ENCODE data around the gene CLIP4.
"Not testable (repeated sequence)": the region's sequence is repeated elsewhere in the genome, so short reads cannot be mapped to it uniquely, and the experiment has no call there.

The CLIP4 gene

DNA sequence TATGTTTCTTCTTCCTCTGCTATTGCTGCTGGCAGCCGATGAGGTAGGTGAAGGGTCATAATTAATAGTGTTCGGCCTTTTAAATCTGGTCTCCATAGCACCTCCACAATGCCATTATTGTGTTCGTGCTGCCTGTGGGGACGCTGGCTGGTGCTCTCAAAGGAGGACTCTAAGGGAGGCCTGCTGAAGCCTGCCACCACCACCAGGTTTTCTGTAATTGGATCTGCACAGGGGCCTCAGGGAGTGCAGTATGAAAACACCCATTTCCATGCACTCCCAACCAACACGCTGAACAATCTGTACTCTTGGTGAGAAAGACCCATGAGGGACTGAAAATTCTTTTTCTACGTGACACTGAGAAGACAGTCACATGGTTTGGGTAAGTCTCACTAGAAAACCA lies 17.6 kb upstream of the CLIP4 start:
- H3K4me3 ChIP-seq = no peak overlapping the region
- H3K27me3 ChIP-seq = no peaks in the 10 kb centered on the region
- H3K9me3 ChIP-seq = no peaks in the 10 kb centered on the region
- no peak for TF ChIP-seq Cebpa-rat (IDR thresholded peaks at IDR 0.05)
- H3K27ac ChIP-seq = no peak overlapping the region
- no peaks in the 10 kb centered on the region for H3K36me3 ChIP-seq
- no peaks in the 10 kb centered on the region for H3K4me1 ChIP-seq
- H4K20me1 ChIP-seq = no peaks in the 10 kb centered on the region
- H3K9ac ChIP-seq = no peak overlapping the region
- H3K4me2 ChIP-seq = no peak overlapping the region

DNA sequence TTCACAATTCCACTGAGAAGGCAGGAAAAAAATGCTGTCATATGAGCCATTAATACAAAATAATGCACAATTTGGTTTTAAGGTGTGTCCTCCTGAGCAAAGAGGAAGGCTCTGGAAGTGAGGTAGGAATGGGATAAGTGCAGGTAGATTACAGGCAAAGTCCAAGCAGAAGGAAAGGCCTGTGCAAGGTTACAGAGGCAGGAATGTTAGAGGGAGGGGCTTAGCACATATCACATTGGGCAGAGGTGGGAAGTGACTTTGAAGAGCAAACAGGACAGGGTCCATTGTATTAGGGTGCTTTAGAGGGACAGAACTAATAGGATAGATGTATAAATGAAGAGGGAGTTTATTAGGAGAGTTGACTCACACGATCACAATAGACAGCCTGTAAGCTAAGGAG lies 14.7 kb upstream of the CLIP4 start:
- Histone ChIP-seq H3K27me3 (no peaks in the 10 kb centered on the region), H3K4me1 (no peaks in the 10 kb centered on the region), H3K9me3 (no peaks in the 10 kb centered on the region), H3K9ac (no peak overlapping the region), H4K20me1 (no peaks in the 10 kb centered on the region), H3K27ac (no peak overlapping the region), H3K4me2 (no peak overlapping the region), H3K4me3 (no peak overlapping the region), H3K36me3 (no peaks in the 10 kb centered on the region)
- TF ChIP-seq Cebpa-rat (IDR thresholded peaks at IDR 0.05) = no peak

DNA sequence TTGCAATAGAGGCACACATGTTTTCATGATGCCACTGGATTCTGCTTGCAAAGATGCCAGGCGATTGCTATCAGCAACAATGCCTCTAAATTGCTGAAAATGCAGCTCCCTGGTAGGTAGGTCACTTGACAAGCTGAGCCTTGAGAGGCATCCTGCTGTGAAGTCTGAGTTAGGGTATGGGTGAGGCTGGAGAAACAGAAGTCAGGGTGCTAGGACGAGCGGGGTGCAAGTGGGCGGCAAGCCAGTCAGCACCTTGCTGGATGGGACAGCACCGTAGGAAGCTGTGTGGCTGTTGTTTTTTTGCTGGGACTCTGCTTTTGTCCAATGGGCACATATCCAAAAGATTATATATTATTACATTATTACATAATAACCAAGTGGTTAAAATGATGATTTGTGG lies 10.5 kb upstream of the CLIP4 start:
- H3K9me3 ChIP-seq = no peaks in the 10 kb centered on the region
- no peak overlapping the region for H3K9ac ChIP-seq
- no peak overlapping the region for H3K27ac ChIP-seq
- no peaks in the 10 kb centered on the region for H4K20me1 ChIP-seq
- no peaks in the 10 kb centered on the region for H3K36me3 ChIP-seq
- no peak overlapping the region for H3K4me2 ChIP-seq
- H3K4me1 ChIP-seq = no peaks in the 10 kb centered on the region
- TF ChIP-seq Cebpa-rat (IDR thresholded peaks at IDR 0.05) = no peak
- no peaks in the 10 kb centered on the region for H3K27me3 ChIP-seq
- no peak overlapping the region for H3K4me3 ChIP-seq

DNA sequence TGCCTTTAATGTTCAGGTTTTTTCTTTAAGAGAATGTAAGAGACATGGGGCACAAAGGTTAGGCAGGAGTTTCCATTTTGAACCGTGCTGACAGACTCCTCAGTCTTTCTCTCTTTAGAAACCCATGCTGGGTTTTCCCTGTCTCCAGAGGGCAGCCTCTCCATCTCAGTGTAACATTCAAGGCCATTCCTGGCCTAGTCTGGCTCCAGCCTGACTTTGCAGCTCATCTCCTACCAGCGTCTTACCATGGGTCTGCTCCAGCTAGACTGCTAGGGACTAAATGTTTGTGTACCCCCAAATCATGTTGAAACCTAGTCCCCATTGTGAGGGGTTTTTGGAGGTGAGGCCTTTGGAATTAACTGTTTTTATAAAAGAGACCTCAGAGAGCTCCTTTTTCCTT lies 9.8 kb upstream of the CLIP4 start:
- no peaks in the 10 kb centered on the region for H3K4me1 ChIP-seq
- no peaks in the 10 kb centered on the region for H4K20me1 ChIP-seq
- H3K9ac ChIP-seq = no peak overlapping the region
- no peaks in the 10 kb centered on the region for H3K27me3 ChIP-seq
- no peaks in the 10 kb centered on the region for H3K9me3 ChIP-seq
- H3K27ac ChIP-seq = no peak overlapping the region
- no peaks in the 10 kb centered on the region for H3K36me3 ChIP-seq
- TF ChIP-seq Cebpa-rat (IDR thresholded peaks at IDR 0.05) = no peak
- no peak overlapping the region for H3K4me2 ChIP-seq
- H3K4me3 ChIP-seq = no peak overlapping the region

DNA sequence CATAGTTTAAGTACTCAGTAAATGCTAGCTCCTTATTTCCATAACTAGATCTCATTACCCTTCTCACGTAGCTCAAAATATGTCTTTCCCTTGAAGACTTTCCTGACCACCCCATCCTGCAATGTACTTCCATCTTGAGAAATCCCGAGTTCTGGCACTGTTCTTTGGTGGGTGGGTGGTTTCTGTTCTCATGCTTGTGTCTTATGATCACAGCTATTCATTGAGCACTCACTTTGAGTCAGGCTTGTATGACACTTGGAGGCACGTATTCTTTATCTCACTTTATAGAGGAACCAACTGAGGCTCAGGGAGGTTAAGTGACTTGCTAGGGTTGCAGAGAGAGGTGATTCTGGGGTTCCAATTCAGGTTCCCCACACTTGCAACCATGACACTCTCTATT lies 9.0 kb upstream of the CLIP4 start:
- H3K4me2 ChIP-seq = no peak overlapping the region
- no peak overlapping the region for H3K4me3 ChIP-seq
- H3K9me3 ChIP-seq = no peaks in the 10 kb centered on the region
- no peak overlapping the region for H3K27ac ChIP-seq
- H3K4me1 ChIP-seq = no peaks in the 10 kb centered on the region
- TF ChIP-seq Cebpa-rat (IDR thresholded peaks at IDR 0.05) = no peak
- no peaks in the 10 kb centered on the region for H4K20me1 ChIP-seq
- H3K9ac ChIP-seq = no peak overlapping the region
- no peaks in the 10 kb centered on the region for H3K27me3 ChIP-seq
- H3K36me3 ChIP-seq = no peaks in the 10 kb centered on the region

DNA sequence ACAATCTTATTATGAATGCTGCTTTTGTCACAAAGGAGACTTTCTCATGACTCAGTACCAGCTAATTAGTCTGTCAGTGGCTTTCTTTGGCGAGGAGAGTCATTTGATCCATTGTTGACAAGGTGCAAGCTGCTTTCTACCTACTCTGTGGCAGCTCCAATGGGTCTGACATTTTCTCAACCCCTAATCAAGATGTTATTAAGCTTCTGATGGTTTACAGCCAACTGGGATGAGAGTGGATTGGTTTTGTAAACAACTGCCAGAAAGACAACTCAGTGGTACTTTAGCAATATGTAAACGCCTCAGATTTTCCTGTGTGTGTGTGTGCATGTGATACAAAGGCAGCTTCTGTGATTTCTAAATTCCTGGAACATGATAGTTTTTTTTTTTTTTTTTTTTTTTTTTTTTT lies 8.2 kb upstream of the CLIP4 start:
- H3K4me3 ChIP-seq = no peak overlapping the region
- no peaks in the 10 kb centered on the region for H4K20me1 ChIP-seq
- H3K4me1 ChIP-seq = no peaks in the 10 kb centered on the region
- H3K4me2 ChIP-seq = no peak overlapping the region
- no peak overlapping the region for H3K27ac ChIP-seq
- no peaks in the 10 kb centered on the region for H3K36me3 ChIP-seq
- no peak overlapping the region for H3K9ac ChIP-seq
- TF ChIP-seq Cebpa-rat (IDR thresholded peaks at IDR 0.05) = no peak
- H3K27me3 ChIP-seq = no peaks in the 10 kb centered on the region
- no peaks in the 10 kb centered on the region for H3K9me3 ChIP-seq

DNA sequence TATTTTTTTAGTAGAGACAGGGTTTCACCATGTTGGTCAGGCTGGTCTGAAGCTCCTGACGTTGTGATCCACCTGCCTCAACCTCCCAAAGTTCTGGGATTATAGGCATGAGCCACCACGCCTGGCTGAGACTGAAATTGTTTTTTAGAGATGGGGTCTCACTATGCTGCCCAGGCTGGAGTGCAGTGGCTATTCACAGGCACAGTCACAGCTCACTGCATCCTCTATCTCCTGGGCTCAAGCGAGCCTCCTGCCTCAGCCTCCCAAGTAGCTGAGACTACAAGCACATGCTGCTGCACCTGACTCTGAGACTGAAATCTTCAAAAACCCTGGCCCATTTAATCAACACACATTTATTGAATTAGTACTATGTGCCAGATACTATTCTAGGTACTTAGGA lies 7.7 kb upstream of the CLIP4 start:
- H3K9ac ChIP-seq, H3K27ac ChIP-seq, H3K36me3 ChIP-seq, H3K4me3 ChIP-seq, H3K27me3 ChIP-seq, H3K4me2 ChIP-seq, H4K20me1 ChIP-seq, H3K4me1 ChIP-seq, H3K9me3 ChIP-seq: not testable (repeated sequence)

DNA sequence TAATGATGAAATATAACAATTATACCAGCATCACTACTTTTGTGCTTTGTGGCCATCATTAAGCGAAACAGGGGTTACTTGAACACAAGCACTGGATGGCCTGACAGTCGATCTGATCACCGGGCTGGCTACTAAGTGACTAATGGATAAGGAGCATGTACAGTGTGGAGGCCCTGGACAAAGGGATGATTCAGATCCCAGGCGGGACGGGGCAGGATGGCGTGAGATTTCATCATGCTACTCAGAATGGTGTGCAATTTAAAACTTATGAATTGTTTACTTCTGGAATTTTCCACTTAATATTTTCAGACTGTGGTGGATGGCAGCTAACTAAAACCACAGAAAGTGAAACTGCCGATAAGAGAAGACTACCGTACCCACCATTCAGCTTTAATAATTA lies 7.0 kb upstream of the CLIP4 start:
- TF ChIP-seq Cebpa-rat (IDR thresholded peaks at IDR 0.05) = no peak
- H3K9me3 ChIP-seq = no peaks in the 10 kb centered on the region
- no peaks in the 10 kb centered on the region for H4K20me1 ChIP-seq
- no peaks in the 10 kb centered on the region for H3K36me3 ChIP-seq
- H3K27me3 ChIP-seq = no peaks in the 10 kb centered on the region
- no peak overlapping the region for H3K4me3 ChIP-seq
- H3K4me2 ChIP-seq = no peak overlapping the region
- no peaks in the 10 kb centered on the region for H3K4me1 ChIP-seq
- no peak overlapping the region for H3K27ac ChIP-seq
- H3K9ac ChIP-seq = no peak overlapping the region

DNA sequence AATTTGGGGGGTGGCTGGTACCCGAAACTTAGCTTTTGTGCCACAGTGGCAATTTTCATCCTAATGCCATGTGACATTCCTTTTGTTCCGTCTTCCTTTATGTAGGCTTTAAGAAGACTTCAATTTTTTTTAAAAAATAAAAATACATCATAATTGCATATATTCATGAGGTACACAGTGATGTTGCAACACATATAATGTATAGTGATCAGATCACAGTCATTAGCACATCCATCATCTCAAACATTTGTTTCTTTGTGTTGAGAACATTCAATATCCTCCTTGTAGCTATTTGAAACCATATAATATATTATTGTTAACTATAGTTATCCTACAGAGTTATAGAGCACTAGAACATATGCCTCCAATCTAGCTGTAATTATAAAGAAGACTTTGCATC lies 6.0 kb upstream of the CLIP4 start:
- no peak for TF ChIP-seq Cebpa-rat (IDR thresholded peaks at IDR 0.05)
- Histone ChIP-seq H3K9me3 (no peaks in the 10 kb centered on the region), H3K9ac (no peak overlapping the region), H3K27ac (no peak overlapping the region), H3K36me3 (no peaks in the 10 kb centered on the region), H4K20me1 (no peaks in the 10 kb centered on the region), H3K27me3 (no peaks in the 10 kb centered on the region), H3K4me1 (no peaks in the 10 kb centered on the region), H3K4me3 (no peak overlapping the region), H3K4me2 (no peak overlapping the region)

DNA sequence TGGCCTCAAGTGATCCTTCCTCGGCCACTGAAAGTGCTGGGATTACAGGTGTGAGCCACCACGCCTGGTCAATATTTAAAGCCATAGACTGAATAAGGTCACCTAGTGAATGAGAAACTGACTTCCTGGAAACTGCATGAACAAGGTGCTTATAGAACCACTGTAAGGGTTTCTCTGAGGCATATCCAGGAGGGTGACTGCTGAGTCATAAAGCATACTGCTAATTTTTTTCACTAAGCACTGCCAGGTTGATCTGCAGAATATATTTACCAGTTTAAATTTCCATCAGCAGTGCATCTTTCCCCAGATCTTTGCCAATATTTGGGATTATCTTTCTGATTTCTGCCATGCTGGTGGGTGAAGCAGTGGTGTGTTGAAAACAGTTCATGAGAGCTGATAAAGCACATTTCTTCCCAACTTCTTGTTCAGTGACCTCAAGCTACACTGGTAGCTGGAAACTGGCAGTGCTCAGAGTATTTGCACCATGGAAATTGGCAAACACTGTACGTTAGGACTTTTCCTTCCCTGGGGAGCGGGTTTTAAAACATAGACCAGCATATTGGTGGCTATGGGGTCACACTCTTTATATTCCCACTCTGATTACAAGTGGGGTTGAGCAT lies 4.2 kb upstream of the CLIP4 start:
- no peak for TF ChIP-seq Cebpa-rat (IDR thresholded peaks at IDR 0.05)
- no peak overlapping the region for H3K27ac ChIP-seq
- H3K9ac ChIP-seq = no peak overlapping the region
- H4K20me1 ChIP-seq = no peaks in the 10 kb centered on the region
- no peaks in the 10 kb centered on the region for H3K27me3 ChIP-seq
- no peaks in the 10 kb centered on the region for H3K36me3 ChIP-seq
- H3K4me1 ChIP-seq = no peaks in the 10 kb centered on the region
- H3K4me2 ChIP-seq = no peak overlapping the region
- H3K9me3 ChIP-seq = peaks cover 13% of the 10 kb centered on the region
- H3K4me3 ChIP-seq = no peak overlapping the region

DNA sequence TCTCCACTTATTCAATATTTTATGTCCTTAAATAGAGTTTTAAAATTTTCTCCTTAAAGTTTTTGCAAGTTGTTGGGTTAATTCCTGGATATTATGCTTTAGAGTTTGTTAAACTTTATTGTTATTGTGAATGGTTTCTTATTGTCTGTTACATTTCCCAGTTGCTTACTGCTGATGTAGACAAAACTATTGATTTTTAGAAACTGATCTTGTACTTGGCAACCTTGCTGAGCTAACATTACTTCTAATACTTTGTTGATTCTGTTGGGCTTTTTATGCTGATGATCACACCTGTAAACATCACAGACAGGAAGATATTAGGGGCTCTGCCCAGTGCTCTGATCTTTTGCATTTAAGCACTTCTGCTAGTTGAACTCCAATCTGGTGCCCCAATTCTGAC lies 2.8 kb upstream of the CLIP4 start:
- Histone ChIP-seq H3K4me1 (no peaks in the 10 kb centered on the region), H3K27ac (no peak overlapping the region), H3K36me3 (no peaks in the 10 kb centered on the region), H3K9ac (no peak overlapping the region), H3K4me3 (no peak overlapping the region), H3K9me3 (peaks cover 14% of the 10 kb centered on the region), H4K20me1 (no peaks in the 10 kb centered on the region), H3K27me3 (no peaks in the 10 kb centered on the region), H3K4me2 (no peak overlapping the region)
- no peak for TF ChIP-seq Cebpa-rat (IDR thresholded peaks at IDR 0.05)
